HEK293 (cell line): ENCODE results near the gene SMPD3.

Experiments used
- CTCF ChIA-PET: fragments of 350-600 bp; formaldehyde crosslinking; extraction: SDS; loops from one replicate; lab custom pipeline; 2021; ENCODE audit warnings: antibody characterized with exemption; lab: Yijun Ruan, JAX
- POLR2A ChIA-PET: fragments of 300-600 bp; formaldehyde crosslinking; extraction: SDS; loops from one replicate; lab custom pipeline; 2020; ENCODE audit warnings: antibody characterized with exemption, inconsistent platforms; lab: Yijun Ruan, JAX
- H3K27ac ChIP-seq: fragments of 200-500 bp; sonication (Bioruptor generic); 2 replicates; pipeline ENCODE4 v1.5.1; 2014; ENCODE audit warnings: low read depth, low read length, control low read depth, inconsistent platforms; ENCODE audit errors: extremely low read depth
- H3K36me3 ChIP-seq, 2 experiments: fragments of 200-500 bp in 1 of 2; sonication (Bioruptor generic) in 1 of 2; 1 replicate in 1 of 2; 2 replicates in 1 of 2; pipeline ENCODE4 v1.5.1; 2014 to 2017; ENCODE audit warnings: inconsistent platforms in 2 of 2, low read length in 2 of 2; ENCODE audit not compliant: control insufficient read depth in 2 of 2, insufficient read depth in 1 of 2
- H3K4me1 ChIP-seq: fragments of 200-500 bp; sonication (Bioruptor generic); 2 replicates; pipeline ENCODE4 v1.5.1; 2014; ENCODE audit warnings: mild to moderate bottlenecking, low read length, inconsistent platforms; ENCODE audit not compliant: control insufficient read depth, insufficient read depth
- H3K4me3 ChIP-seq: 2 replicates; pipeline ENCODE4 v1.5.1; 2011; ENCODE audit warnings: low read depth, mild to moderate bottlenecking, control low read depth, low read length, moderate library complexity
- H3K9me3 ChIP-seq: fragments of 200-500 bp; sonication (Bioruptor generic); 2 replicates; pipeline ENCODE4 v1.5.1; 2014; ENCODE audit warnings: low read depth, low read length, inconsistent platforms; ENCODE audit not compliant: control insufficient read depth, insufficient read depth
- HOXD13 ChIP-seq: sonication (generic); formaldehyde crosslinking; IDR thresholded peaks from 2 replicates; pipeline ENCODE4 v1.8.0; 2022; ENCODE audit warnings: missing genetic modification reagents, borderline replicate concordance
- KLF7 ChIP-seq: fragments of 450-650 bp; formaldehyde crosslinking; IDR thresholded peaks from 2 replicates; pipeline ENCODE4 v1.5.1; 2016; ENCODE audit warnings: missing biosample characterization, missing genetic modification characterization, borderline replicate concordance
- SALL2 ChIP-seq: fragments of 450-650 bp; formaldehyde crosslinking; IDR thresholded peaks from 2 replicates; pipeline ENCODE4 v1.5.0; 2017; ENCODE audit warnings: missing biosample characterization, mild to moderate bottlenecking, missing genetic modification characterization, borderline replicate concordance
- SETDB1 ChIP-seq: IDR thresholded peaks from one replicate; pipeline ENCODE4 v1.6.1; 2017; ENCODE audit warnings: mild to moderate bottlenecking, low read length, moderate library complexity, mixed read lengths; ENCODE audit not compliant: insufficient read length
- SP7 ChIP-seq: fragments of 450-650 bp; formaldehyde crosslinking; IDR thresholded peaks from 2 replicates; pipeline ENCODE4 v1.5.1; 2016; ENCODE audit warnings: missing biosample characterization, missing genetic modification characterization
- ZEB2 ChIP-seq: fragments of 450-650 bp; formaldehyde crosslinking; IDR thresholded peaks from 2 replicates; pipeline ENCODE4 v1.5.1; 2016; ENCODE audit warnings: missing biosample characterization, missing genetic modification characterization
- ZIC2 ChIP-seq: fragments of 450-650 bp; formaldehyde crosslinking; IDR thresholded peaks from 2 replicates; pipeline ENCODE4 v1.5.1; 2016; ENCODE audit warnings: missing biosample characterization, missing genetic modification characterization
- ZNF140 ChIP-seq: fragments of 450-650 bp; formaldehyde crosslinking; IDR thresholded peaks from 2 replicates; pipeline ENCODE4 v1.5.1; 2016; ENCODE audit warnings: missing biosample characterization, missing genetic modification characterization
- ZNF223 ChIP-seq: fragments of 450-650 bp; formaldehyde crosslinking; IDR thresholded peaks from 2 replicates; pipeline ENCODE4 v1.5.1; 2016; ENCODE audit warnings: missing biosample characterization, missing genetic modification characterization
- ZNF248 ChIP-seq: fragments of 450-650 bp; formaldehyde crosslinking; IDR thresholded peaks from 2 replicates; pipeline ENCODE4 v1.5.1; 2017; ENCODE audit warnings: missing biosample characterization, missing genetic modification characterization
- ZNF26 ChIP-seq: fragments of 450-650 bp; formaldehyde crosslinking; IDR thresholded peaks from 2 replicates; pipeline ENCODE4 v1.5.1; 2016; ENCODE audit warnings: missing biosample characterization, missing genetic modification characterization
- ZNF302 ChIP-seq: fragments of 450-650 bp; formaldehyde crosslinking; IDR thresholded peaks from 2 replicates; pipeline ENCODE4 v1.5.1; 2016; ENCODE audit warnings: missing biosample characterization, missing genetic modification characterization, low read depth
- ZNF341 ChIP-seq: fragments of 450-650 bp; formaldehyde crosslinking; IDR thresholded peaks from 2 replicates; pipeline ENCODE4; 2016; ENCODE audit warnings: low read depth, missing biosample characterization, missing genetic modification characterization
- ZNF354C ChIP-seq: fragments of 450-650 bp; formaldehyde crosslinking; IDR thresholded peaks from 2 replicates; pipeline ENCODE4 v1.5.1; 2016; ENCODE audit warnings: missing biosample characterization, missing genetic modification characterization, low read depth, borderline replicate concordance
- ZNF561 ChIP-seq: fragments of 450-650 bp; IDR thresholded peaks from 2 replicates; pipeline ENCODE4 v1.5.1; 2018; ENCODE audit warnings: missing biosample characterization, missing genetic modification characterization, borderline replicate concordance
- ZNF600 ChIP-seq: fragments of 450-650 bp; formaldehyde crosslinking; IDR thresholded peaks from 2 replicates; pipeline ENCODE4 v1.5.1; 2016; ENCODE audit warnings: missing biosample characterization, missing genetic modification characterization
- ZNF621 ChIP-seq: fragments of 450-650 bp; formaldehyde crosslinking; IDR thresholded peaks from 2 replicates; pipeline ENCODE4 v1.5.1; 2017; ENCODE audit warnings: missing biosample characterization, missing genetic modification characterization
- ZNF707 ChIP-seq: fragments of 450-650 bp; formaldehyde crosslinking; IDR thresholded peaks from 2 replicates; pipeline ENCODE4 v1.5.1; 2016; ENCODE audit warnings: missing biosample characterization, missing genetic modification characterization
- TF ChIP-seq, protein P1 (sequence below): fragments of 450-650 bp; formaldehyde crosslinking; IDR thresholded peaks from 2 replicates; pipeline ENCODE4 v1.5.1; 2017; ENCODE audit warnings: missing biosample characterization, missing genetic modification characterization
- TF ChIP-seq, protein P2 (sequence below): fragments of 450-650 bp; formaldehyde crosslinking; IDR thresholded peaks from 2 replicates; pipeline ENCODE4 v1.5.1; 2016; ENCODE audit warnings: missing biosample characterization, missing genetic modification characterization

SMPD3 gene

DNA sequence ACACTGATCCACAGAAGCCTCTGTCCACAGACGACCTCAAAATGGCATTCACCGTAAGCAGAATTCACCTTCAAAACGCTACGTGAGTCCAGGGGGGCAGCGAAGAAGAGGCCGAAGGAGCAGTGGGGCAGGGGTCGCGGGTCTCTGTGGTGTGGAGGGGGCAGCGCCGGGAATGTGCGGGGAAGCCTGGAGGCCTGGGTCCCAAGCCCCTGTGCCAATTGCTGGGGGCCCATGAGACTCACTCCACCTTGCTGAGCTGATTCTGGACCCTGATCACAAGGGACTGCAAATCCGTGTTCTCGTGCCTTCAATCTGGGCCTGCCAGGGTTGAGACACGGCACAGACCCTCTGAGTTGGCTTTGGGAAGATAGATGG, 43.3 kb upstream of the SMPD3 start:
- Histone ChIP-seq H3K4me3 (no peak overlapping the region), H3K9me3 (no peaks in the 10 kb centered on the region), H3K4me1 (no peaks in the 10 kb centered on the region), H3K27ac (no peak overlapping the region), H3K36me3 (no peaks in the 10 kb centered on the region)
- ChIA-PET POLR2A (interaction anchor here (0.6 kb wide), 1 partner anchor 48 kb away, joined by 3 read pairs; no protein-coding TSS in a partner anchor), CTCF (no interaction called here)
- TF ChIP-seq, protein P1, sequence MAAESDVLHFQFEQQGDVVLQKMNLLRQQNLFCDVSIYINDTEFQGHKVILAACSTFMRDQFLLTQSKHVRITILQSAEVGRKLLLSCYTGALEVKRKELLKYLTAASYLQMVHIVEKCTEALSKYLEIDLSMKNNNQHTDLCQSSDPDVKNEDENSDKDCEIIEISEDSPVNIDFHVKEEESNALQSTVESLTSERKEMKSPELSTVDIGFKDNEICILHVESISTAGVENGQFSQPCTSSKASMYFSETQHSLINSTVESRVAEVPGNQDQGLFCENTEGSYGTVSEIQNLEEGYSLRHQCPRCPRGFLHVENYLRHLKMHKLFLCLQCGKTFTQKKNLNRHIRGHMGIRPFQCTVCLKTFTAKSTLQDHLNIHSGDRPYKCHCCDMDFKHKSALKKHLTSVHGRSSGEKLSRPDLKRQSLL (tag by site-specific recombination) = no peak
- no peak for TF ChIP-seq ZNF248 (tag by site-specific recombination)
- TF ChIP-seq SP7 = no peak
- TF ChIP-seq, protein P2, sequence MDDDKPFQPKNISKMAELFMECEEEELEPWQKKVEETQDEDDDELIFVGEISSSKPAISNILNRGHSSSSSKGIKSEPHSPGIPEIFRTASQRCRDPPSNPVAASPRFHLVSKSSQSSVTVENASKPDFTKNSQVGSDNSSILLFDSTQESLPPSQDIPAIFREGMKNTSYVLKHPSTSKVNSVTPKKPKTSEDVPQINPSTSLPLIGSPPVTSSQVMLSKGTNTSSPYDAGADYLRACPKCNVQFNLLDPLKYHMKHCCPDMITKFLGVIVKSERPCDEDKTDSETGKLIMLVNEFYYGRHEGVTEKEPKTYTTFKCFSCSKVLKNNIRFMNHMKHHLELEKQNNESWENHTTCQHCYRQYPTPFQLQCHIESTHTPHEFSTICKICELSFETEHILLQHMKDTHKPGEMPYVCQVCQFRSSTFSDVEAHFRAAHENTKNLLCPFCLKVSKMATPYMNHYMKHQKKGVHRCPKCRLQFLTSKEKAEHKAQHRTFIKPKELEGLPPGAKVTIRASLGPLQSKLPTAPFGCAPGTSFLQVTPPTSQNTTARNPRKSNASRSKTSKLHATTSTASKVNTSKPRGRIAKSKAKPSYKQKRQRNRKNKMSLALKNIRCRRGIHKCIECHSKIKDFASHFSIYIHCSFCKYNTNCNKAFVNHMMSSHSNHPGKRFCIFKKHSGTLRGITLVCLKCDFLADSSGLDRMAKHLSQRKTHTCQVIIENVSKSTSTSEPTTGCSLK (tag by site-specific recombination) = no peak
- no peak for TF ChIP-seq ZNF621 (tag by site-specific recombination)
- no peak for TF ChIP-seq SALL2 (tag by site-specific recombination)
- TF ChIP-seq ZNF600 (tag by site-specific recombination) = no peak
- TF ChIP-seq ZNF341 (tag by site-specific recombination) = no peak
- TF ChIP-seq ZNF354C (tag by site-specific recombination) = no peak
- no peak for TF ChIP-seq ZNF140 (tag by site-specific recombination)
- no peak for TF ChIP-seq ZNF223
- TF ChIP-seq ZNF26 (tag by site-specific recombination) = no peak
- TF ChIP-seq, all 188 proteins: peak for 0

DNA sequence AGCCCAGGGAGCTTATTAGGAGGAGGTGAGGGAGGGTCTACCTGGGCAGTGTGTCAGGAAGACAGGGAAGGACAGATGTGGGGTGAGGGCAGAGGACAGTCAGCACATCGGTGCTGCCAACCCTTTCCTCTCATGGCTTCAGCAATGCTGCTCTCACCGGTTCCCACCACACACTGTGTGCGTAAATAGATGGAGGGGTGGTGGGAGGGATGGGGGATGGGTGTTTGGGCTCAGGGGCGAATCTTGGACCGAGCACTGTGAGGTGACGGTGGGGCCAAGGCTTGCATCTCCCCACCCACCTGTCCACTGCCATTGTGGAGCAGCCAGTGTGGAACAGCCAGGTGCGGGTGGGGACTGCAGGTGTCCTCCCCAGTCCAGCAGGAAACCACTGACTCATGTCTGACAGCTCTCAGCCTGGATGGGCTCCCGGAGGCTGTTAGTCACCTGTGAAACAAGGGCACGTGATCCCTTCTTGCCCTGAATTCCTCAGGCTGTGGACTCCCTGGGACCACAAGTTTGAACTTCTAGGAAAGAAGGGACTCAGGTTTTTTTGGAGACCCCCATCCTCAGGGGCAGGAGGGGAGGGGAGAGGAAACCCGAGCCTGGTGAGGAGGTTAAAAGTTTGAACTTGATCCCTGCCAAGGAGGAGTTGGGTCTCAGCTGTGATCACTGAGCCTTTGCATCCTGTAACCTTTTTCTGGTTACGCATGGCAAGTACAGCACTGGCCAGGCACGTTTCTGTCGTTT, 42.7 kb upstream of the SMPD3 start:
- Histone ChIP-seq H3K4me3 (no peak overlapping the region), H3K36me3 (no peaks in the 10 kb centered on the region), H3K9me3 (no peaks in the 10 kb centered on the region), H3K27ac (no peak overlapping the region), H3K4me1 (no peaks in the 10 kb centered on the region)
- TF ChIP-seq ZIC2 (tag by site-specific recombination) (peak; percentile 32; the same call in 1 of the 2 replicates), HOXD13 (no peak), ZNF707 (no peak)
- ChIA-PET CTCF (no interaction called here), POLR2A (no interaction called here)

GRCh38 chr16:68490358-68490757, 42.0 kb upstream of the SMPD3 start:
- Histone ChIP-seq H3K36me3 (no peaks in the 10 kb centered on the region), H3K9me3 (no peaks in the 10 kb centered on the region), H3K4me3 (no peak overlapping the region), H3K27ac (no peak overlapping the region), H3K4me1 (no peaks in the 10 kb centered on the region)
- ChIA-PET CTCF (interaction anchor here (0.9 kb wide), 1 partner anchor 10 kb away, joined by 3 read pairs; no protein-coding TSS in a partner anchor), POLR2A (no interaction called here)
- no peak for TF ChIP-seq ZNF354C (tag by site-specific recombination)
- no peak for TF ChIP-seq KLF7 (tag by site-specific recombination)
- TF ChIP-seq ZNF223 = no peak
- no peak for TF ChIP-seq ZNF302
- no peak for TF ChIP-seq ZNF561 (tag by site-specific recombination)
- no peak for TF ChIP-seq ZEB2
- no peak for TF ChIP-seq SETDB1
